ENCODE results near the gene ELAVL2.
"Not testable (repeated sequence)": the region's sequence is repeated elsewhere in the genome, so short reads cannot be mapped to it uniquely, and the experiment has no call there.

The ELAVL2 gene

DNA sequence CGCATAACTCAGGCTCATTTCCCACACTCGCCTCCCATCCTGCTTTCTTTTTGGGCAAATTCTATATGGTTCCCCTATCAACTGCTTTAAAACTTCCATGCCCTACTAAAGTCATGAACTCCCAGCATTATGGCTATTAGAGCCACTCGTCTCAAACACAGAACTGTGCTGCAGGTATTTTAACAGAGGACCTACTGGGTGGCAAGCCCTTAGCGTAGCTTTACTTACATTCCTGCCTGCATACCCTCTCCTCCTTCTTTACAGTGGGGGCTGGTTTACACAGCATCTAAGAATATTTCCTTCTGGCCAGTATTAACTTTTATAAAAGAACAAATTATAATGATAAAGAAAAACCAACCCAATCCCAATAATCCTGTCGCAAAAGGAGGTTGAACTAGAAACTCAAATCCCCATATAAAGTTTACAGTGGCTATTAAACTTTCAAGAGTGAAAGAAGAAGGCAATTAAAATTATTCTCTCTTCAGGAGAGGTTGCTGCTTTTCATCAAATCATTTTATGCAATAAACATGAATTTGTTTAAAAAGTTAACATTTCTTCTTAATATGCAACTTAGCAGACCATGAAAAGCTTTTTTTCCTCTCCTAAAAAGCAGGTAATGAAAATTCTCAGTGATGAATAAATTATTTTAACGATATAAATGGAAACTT lies 100.6 kb downstream of the ELAVL2 start:
- ATAC-seq = no peak
- TF ChIP-seq, protein P1, sequence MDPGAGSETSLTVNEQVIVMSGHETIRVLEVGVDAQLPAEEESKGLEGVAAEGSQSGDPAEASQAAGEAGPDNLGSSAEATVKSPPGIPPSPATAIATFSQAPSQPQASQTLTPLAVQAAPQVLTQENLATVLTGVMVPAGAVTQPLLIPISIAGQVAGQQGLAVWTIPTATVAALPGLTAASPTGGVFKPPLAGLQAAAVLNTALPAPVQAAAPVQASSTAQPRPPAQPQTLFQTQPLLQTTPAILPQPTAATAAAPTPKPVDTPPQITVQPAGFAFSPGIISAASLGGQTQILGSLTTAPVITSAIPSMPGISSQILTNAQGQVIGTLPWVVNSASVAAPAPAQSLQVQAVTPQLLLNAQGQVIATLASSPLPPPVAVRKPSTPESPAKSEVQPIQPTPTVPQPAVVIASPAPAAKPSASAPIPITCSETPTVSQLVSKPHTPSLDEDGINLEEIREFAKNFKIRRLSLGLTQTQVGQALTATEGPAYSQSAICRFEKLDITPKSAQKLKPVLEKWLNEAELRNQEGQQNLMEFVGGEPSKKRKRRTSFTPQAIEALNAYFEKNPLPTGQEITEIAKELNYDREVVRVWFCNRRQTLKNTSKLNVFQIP (CRISPR knock-in tag; IDR thresholded peaks at IDR 0.05; ENCODE audit: borderline replicate concordance, low read depth) = no peak
- TF ChIP-seq SNAI2 (CRISPR knock-in tag; IDR thresholded peaks at IDR 0.05) (no peak), PPARA (CRISPR knock-in tag; IDR thresholded peaks at IDR 0.05; ENCODE audit: borderline replicate concordance) (no peak), GLIS3 (CRISPR knock-in tag; IDR thresholded peaks at IDR 0.05) (no peak), CSDC2 (CRISPR knock-in tag; IDR thresholded peaks at IDR 0.05) (no peak), ARNTL (CRISPR knock-in tag; IDR thresholded peaks at IDR 0.05; ENCODE audit: borderline replicate concordance, low read depth) (no peak), TOX (CRISPR knock-in tag; IDR thresholded peaks at IDR 0.05; ENCODE audit: borderline replicate concordance) (no peak), ZFP30 (CRISPR knock-in tag; IDR thresholded peaks at IDR 0.05) (no peak), RARB (CRISPR knock-in tag; IDR thresholded peaks at IDR 0.05) (no peak), ESRRG (CRISPR knock-in tag; IDR thresholded peaks at IDR 0.05) (no peak), BACH2 (CRISPR knock-in tag; IDR thresholded peaks at IDR 0.05; ENCODE audit: borderline replicate concordance) (no peak), ZFP3 (CRISPR knock-in tag; IDR thresholded peaks at IDR 0.05) (no peak), OSR1 (CRISPR knock-in tag; IDR thresholded peaks at IDR 0.05) (no peak), ZNF70 (CRISPR knock-in tag; IDR thresholded peaks at IDR 0.05) (no peak), ISL1 (CRISPR knock-in tag; IDR thresholded peaks at IDR 0.05) (no peak)
- TF ChIP-seq, protein P2, sequence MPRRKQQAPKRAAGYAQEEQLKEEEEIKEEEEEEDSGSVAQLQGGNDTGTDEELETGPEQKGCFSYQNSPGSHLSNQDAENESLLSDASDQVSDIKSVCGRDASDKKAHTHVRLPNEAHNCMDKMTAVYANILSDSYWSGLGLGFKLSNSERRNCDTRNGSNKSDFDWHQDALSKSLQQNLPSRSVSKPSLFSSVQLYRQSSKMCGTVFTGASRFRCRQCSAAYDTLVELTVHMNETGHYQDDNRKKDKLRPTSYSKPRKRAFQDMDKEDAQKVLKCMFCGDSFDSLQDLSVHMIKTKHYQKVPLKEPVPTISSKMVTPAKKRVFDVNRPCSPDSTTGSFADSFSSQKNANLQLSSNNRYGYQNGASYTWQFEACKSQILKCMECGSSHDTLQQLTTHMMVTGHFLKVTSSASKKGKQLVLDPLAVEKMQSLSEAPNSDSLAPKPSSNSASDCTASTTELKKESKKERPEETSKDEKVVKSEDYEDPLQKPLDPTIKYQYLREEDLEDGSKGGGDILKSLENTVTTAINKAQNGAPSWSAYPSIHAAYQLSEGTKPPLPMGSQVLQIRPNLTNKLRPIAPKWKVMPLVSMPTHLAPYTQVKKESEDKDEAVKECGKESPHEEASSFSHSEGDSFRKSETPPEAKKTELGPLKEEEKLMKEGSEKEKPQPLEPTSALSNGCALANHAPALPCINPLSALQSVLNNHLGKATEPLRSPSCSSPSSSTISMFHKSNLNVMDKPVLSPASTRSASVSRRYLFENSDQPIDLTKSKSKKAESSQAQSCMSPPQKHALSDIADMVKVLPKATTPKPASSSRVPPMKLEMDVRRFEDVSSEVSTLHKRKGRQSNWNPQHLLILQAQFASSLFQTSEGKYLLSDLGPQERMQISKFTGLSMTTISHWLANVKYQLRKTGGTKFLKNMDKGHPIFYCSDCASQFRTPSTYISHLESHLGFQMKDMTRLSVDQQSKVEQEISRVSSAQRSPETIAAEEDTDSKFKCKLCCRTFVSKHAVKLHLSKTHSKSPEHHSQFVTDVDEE (CRISPR knock-in tag; IDR thresholded peaks at IDR 0.05) = no peak
- TF ChIP-seq, protein P3, sequence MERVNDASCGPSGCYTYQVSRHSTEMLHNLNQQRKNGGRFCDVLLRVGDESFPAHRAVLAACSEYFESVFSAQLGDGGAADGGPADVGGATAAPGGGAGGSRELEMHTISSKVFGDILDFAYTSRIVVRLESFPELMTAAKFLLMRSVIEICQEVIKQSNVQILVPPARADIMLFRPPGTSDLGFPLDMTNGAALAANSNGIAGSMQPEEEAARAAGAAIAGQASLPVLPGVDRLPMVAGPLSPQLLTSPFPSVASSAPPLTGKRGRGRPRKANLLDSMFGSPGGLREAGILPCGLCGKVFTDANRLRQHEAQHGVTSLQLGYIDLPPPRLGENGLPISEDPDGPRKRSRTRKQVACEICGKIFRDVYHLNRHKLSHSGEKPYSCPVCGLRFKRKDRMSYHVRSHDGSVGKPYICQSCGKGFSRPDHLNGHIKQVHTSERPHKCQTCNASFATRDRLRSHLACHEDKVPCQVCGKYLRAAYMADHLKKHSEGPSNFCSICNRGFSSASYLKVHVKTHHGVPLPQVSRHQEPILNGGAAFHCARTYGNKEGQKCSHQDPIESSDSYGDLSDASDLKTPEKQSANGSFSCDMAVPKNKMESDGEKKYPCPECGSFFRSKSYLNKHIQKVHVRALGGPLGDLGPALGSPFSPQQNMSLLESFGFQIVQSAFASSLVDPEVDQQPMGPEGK (CRISPR knock-in tag; IDR thresholded peaks at IDR 0.05; ENCODE audit: borderline replicate concordance) = no peak
- TF ChIP-seq, protein P4, sequence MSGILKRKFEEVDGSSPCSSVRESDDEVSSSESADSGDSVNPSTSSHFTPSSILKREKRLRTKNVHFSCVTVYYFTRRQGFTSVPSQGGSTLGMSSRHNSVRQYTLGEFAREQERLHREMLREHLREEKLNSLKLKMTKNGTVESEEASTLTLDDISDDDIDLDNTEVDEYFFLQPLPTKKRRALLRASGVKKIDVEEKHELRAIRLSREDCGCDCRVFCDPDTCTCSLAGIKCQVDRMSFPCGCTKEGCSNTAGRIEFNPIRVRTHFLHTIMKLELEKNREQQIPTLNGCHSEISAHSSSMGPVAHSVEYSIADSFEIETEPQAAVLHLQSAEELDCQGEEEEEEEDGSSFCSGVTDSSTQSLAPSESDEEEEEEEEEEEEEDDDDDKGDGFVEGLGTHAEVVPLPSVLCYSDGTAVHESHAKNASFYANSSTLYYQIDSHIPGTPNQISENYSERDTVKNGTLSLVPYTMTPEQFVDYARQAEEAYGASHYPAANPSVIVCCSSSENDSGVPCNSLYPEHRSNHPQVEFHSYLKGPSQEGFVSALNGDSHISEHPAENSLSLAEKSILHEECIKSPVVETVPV (CRISPR knock-in tag; IDR thresholded peaks at IDR 0.05) = no peak

DNA sequence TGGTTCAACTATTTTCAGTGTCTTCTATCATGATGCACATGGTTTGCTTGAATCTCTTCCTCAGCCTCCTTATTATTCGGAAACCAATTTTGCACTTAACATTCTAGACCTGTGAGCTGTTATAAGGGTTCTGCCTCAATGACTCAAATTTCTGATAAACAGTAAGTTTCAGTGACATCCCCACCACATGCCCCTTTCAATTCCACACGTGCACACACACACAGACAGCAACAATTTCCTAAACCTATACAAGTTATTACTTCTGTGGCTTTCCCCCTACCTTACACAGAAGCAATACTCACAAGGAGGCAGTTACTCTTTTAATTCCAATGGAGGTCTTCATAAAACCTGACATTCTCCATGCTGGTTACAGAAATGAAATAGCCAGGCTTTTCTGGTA lies 102.4 kb downstream of the ELAVL2 start:
- no peak for ATAC-seq
- no peak for TF ChIP-seq CSDC2 (CRISPR knock-in tag; IDR thresholded peaks at IDR 0.05)
- no peak for TF ChIP-seq ZNF70 (CRISPR knock-in tag; IDR thresholded peaks at IDR 0.05)
- no peak for TF ChIP-seq GLIS3 (CRISPR knock-in tag; IDR thresholded peaks at IDR 0.05)
- TF ChIP-seq ZC3H10 (CRISPR knock-in tag; IDR thresholded peaks at IDR 0.05) = no peak
- TF ChIP-seq ARNTL (CRISPR knock-in tag; IDR thresholded peaks at IDR 0.05; ENCODE audit: borderline replicate concordance, low read depth) = no peak
- TF ChIP-seq ZNF565 (CRISPR knock-in tag; conservative IDR thresholded peaks at IDR 0.05; ENCODE audit: low read depth) = no peak
- no peak for TF ChIP-seq SNAI2 (CRISPR knock-in tag; IDR thresholded peaks at IDR 0.05)
- TF ChIP-seq ZFP3 (CRISPR knock-in tag; IDR thresholded peaks at IDR 0.05) = no peak
- TF ChIP-seq ZFP30 (CRISPR knock-in tag; IDR thresholded peaks at IDR 0.05) = no peak
- no peak for TF ChIP-seq OSR1 (CRISPR knock-in tag; IDR thresholded peaks at IDR 0.05)
- TF ChIP-seq ZNF8 (CRISPR knock-in tag; IDR thresholded peaks at IDR 0.05) = no peak
- TF ChIP-seq, protein P3 (CRISPR knock-in tag; IDR thresholded peaks at IDR 0.05; ENCODE audit: borderline replicate concordance) = no peak
- TF ChIP-seq, protein P5, sequence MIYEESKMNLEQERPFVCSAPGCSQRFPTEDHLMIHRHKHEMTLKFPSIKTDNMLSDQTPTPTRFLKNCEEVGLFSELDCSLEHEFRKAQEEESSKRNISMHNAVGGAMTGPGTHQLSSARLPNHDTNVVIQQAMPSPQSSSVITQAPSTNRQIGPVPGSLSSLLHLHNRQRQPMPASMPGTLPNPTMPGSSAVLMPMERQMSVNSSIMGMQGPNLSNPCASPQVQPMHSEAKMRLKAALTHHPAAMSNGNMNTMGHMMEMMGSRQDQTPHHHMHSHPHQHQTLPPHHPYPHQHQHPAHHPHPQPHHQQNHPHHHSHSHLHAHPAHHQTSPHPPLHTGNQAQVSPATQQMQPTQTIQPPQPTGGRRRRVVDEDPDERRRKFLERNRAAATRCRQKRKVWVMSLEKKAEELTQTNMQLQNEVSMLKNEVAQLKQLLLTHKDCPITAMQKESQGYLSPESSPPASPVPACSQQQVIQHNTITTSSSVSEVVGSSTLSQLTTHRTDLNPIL (CRISPR knock-in tag; IDR thresholded peaks at IDR 0.05; ENCODE audit: low read depth) = no peak
- TF ChIP-seq TOX (CRISPR knock-in tag; IDR thresholded peaks at IDR 0.05; ENCODE audit: borderline replicate concordance) = no peak
- TF ChIP-seq ISL1 (CRISPR knock-in tag; IDR thresholded peaks at IDR 0.05) = no peak

DNA sequence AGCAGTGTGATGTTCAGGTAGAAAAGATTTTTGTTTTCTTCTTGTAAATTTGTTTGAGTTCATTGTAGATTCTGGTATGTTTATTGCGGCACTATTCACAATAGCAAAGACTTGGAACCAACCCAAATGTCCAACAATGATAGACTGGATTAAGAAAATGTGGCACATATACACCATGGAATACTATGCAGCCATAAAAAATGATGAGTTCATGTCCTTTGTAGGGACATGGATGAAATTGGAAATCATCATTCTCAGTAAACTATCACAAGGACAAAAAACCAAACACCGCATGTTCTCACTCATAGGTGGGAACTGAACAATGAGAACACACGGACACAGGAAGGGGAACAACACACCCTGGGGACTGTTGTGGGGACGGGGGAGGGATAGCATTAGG lies 103.0 kb downstream of the ELAVL2 start:
- ATAC-seq = not testable (repeated sequence)
